Midbrain (tissue), 1 donor: ENCODE data around the gene AKAP6.
"Not testable (repeated sequence)": the region's sequence is repeated elsewhere in the genome, so short reads cannot be mapped to it uniquely, and the experiment has no call there.

Source experiments
- DNase-seq: peaks from one replicate; lab custom pipeline; 2025; lab: John Stamatoyannopoulos, UW

AKAP6 gene

GRCh38 chr14:32576977-32577376, 247.9 kb downstream of the AKAP6 start:
- no peak for DNase-seq

GRCh38 chr14:32578181-32578580, 249.1 kb downstream of the AKAP6 start:
- no peak for DNase-seq

- not testable (repeated sequence) for DNase-seq
Observed at GRCh38 chr14:32583427-32583826, 254.3 kb downstream of the AKAP6 start.

GRCh38 chr14:32584079-32584478, 255.0 kb downstream of the AKAP6 start:
- DNase-seq: no peak

- no peak for DNase-seq
Observed at GRCh38 chr14:32587461-32587860, 258.4 kb downstream of the AKAP6 start.

GRCh38 chr14:32588448-32589320, 259.6 kb downstream of the AKAP6 start:
- no peak for DNase-seq

GRCh38 chr14:32590157-32590556, 261.1 kb downstream of the AKAP6 start:
- DNase-seq: no peak

GRCh38 chr14:32593290-32593942, 264.3 kb downstream of the AKAP6 start:
- DNase-seq: no peak

- no peak for DNase-seq
Observed at GRCh38 chr14:32594766-32595165, 265.7 kb downstream of the AKAP6 start.

GRCh38 chr14:32595497-32595896, 266.4 kb downstream of the AKAP6 start:
- DNase-seq: no peak

- no peak for DNase-seq
Observed at GRCh38 chr14:32596390-32596789, 267.3 kb downstream of the AKAP6 start.

- DNase-seq: no peak
Observed at GRCh38 chr14:32597771-32598170, 268.7 kb downstream of the AKAP6 start.

GRCh38 chr14:32601069-32601468, 272.0 kb downstream of the AKAP6 start:
- no peak for DNase-seq

- DNase-seq: no peak
Observed at GRCh38 chr14:32601906-32602305, 272.8 kb downstream of the AKAP6 start.

GRCh38 chr14:32602699-32603098, 273.6 kb downstream of the AKAP6 start:
- no peak for DNase-seq

GRCh38 chr14:32603992-32604565, 275.0 kb downstream of the AKAP6 start:
- no peak for DNase-seq

GRCh38 chr14:32606301-32606700, 277.2 kb downstream of the AKAP6 start:
- no peak for DNase-seq

GRCh38 chr14:32607399-32607798, 278.3 kb downstream of the AKAP6 start:
- DNase-seq: no peak

- DNase-seq: no peak
Observed at GRCh38 chr14:32608857-32609256, 279.8 kb downstream of the AKAP6 start.

- no peak for DNase-seq
Observed at GRCh38 chr14:32609388-32609787, 280.3 kb downstream of the AKAP6 start.

- DNase-seq: no peak
Observed at GRCh38 chr14:32611752-32612151, 282.7 kb downstream of the AKAP6 start.

GRCh38 chr14:32618991-32619390, 289.9 kb downstream of the AKAP6 start:
- no peak for DNase-seq

- no peak for DNase-seq
Observed at GRCh38 chr14:32620303-32620702, 291.2 kb downstream of the AKAP6 start.
